HG03280 (cell line): ENCODE results near the gene BIRC3.
"Not testable (repeated sequence)": the region's sequence is repeated elsewhere in the genome, so short reads cannot be mapped to it uniquely, and the experiment has no call there.

Experiments
- ATAC-seq: cut with Tn5 transposase; IDR thresholded peaks from one replicate; pipeline ENCODE4 v1.9.1; 2021; ENCODE audit warnings: mild to moderate bottlenecking, moderate library complexity; ENCODE audit not compliant: unreplicated experiment

BIRC3 gene

DNA sequence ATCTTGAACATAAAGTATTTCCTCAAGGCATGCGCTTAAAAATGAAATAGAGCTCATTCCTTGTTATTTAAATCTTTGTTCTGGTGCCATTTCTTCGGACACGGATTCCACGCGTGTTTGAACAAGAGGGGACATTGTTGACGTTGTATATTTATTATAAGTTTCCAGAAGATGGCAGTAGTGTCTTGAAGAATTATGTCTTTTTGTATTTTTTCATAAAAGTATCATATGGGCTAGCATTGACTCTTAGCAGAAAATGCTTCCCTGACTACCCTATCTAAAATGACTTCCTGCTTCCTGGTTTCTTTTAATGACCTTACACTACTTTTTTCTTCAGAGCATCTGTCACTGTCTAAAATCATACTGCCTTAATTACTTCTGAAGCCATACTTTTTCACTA lies 50.1 kb downstream of the BIRC3 start:
- no peak for ATAC-seq

DNA sequence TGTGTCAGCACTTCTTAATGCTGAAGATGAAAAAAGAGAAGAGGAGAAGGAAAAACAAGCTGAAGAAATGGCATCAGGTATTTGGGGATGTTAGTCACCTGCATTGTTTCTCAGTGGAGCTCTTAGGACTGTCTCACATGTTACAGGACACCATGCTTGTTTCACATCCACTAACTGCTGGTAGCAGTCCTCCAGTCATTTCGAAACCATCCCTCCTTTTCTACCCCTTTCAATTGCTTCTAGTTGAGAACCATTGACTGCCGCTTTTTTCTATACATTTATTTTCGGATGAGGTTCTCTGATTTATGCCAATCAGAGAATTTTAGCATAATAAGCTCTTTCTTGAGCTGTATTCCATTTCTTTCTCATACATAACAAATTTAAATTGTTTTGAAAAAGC lies 51.2 kb downstream of the BIRC3 start:
- ATAC-seq: peak; percentile 100

DNA sequence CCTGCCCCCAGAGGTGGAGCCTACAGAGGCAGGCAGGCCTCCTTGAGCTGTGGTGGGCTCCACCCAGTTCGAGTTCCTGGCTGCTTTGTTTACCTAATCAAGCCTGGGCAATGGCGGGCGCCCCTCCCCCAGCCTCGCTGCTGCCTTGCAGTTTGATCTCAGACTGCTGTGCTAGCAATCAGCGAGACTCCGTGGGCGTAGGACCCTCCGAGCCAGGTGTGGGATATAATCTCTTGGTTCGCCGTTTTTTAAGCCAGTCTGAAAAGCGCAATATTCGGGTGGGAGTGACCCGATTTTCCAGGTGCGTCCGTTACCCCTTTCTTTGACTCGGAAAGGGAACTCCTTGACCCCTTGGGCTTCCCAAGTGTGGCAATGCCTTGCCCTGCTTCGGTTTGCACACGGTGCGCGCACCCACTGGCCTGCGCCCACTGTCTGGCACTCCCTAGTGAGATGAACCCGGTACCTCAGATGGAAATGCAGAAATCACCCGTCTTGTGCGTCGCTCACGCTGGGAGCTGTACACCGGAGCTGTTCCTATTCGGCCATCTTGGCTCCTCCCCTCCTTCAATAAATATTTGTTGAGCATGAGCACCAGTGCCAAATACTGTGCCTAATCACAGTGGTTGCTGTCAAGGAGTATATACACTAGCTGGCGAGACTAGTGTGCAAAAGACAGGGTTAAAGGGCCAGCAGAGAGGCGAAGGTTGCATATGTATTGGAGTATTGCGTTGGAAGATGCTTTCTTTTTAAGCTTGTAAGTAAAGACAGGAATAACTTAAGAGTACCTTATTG lies 57.5 kb downstream of the BIRC3 start:
- not testable (repeated sequence) for ATAC-seq

- ATAC-seq: no peak
Measured at GRCh38 chr11:102375720-102376399, 58.6 kb downstream of the BIRC3 start.

DNA sequence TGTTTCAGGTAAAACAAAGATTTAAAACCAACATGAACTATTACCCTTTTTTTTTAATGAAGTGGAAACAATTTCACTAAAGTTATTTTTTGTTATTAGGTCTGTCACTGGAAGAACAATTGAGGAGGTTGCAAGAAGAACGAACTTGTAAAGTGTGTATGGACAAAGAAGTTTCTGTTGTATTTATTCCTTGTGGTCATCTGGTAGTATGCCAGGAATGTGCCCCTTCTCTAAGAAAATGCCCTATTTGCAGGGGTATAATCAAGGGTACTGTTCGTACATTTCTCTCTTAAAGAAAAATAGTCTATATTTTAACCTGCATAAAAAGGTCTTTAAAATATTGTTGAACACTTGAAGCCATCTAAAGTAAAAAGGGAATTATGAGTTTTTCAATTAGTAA lies 60.6 kb downstream of the BIRC3 start:
- ATAC-seq: no peak

DNA sequence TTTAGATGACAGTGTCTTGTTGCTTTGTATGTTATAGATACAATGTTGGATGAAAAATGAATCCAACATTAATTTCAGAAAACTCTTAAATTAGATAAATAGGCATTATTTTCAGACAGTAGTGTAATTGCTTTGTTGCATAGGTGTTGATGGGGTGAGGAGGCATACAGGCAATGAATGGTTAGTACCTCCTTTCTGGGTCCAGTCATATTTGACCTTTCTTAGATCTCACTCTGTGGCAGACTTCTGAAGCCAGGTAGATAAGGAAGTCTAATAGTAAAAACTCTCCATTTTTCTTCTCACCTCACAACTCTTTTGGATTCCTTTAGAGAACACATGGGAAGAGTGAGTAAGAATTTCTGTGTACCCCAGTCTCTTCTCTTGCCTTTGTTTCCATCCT lies 61.5 kb downstream of the BIRC3 start:
- ATAC-seq: no peak

- no peak for ATAC-seq
Measured at GRCh38 chr11:102382384-102382783, 65.1 kb downstream of the BIRC3 start.

DNA sequence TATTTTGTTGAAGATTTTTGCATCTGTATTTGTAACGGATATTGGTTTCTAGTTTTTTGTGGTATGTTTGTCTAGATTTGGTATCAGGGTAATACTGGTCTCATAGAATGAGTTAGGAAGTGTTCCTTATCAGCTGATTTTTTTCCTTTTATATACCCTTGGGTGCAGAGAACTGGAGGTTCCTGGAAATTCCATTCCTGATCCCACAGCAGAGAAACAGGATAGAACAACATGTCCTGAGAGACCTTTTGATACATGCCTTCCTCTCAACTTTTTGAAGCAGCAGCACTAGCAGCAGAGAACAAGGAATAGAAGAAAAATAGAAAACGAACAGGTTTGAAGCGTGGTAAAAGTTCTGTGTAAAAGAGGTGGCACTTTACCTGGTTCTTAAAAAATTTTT lies 66.6 kb downstream of the BIRC3 start:
- ATAC-seq: no peak

DNA sequence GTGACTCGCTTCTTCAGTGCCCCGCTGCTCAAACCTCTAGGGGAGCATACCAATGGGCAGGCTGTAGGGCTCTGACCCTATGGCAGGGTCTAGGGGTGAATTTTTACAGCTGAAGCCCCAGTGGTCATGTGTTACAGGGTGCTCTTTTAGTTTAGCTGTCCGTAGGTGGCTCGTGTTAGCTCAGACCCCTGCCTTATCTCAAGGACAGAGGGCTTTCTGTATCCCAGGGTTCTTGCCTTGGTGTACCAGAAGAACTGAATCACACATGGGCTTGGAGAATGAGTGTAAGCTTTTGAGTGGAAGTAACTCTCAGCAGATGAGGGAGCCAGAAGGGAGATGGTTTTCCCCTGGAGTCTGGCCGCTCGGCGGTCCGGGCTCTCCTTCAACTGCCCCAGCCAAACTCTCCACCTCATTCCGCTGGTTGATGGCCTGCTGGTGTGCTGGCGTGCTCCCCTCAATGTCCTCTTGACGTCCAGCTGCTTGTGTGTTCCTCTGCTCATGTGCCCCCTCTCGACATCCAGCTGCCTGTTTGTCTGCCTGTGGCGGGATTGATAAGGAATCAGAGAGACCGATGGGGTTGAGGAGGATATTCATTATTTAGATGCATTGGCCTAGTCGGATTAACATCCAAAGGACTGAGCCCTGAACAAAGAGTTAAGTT lies 67.3 kb downstream of the BIRC3 start:
- no peak for ATAC-seq

GRCh38 chr11:102385085-102386007 lies 68.1 kb downstream of the BIRC3 start:
- ATAC-seq: no peak

DNA sequence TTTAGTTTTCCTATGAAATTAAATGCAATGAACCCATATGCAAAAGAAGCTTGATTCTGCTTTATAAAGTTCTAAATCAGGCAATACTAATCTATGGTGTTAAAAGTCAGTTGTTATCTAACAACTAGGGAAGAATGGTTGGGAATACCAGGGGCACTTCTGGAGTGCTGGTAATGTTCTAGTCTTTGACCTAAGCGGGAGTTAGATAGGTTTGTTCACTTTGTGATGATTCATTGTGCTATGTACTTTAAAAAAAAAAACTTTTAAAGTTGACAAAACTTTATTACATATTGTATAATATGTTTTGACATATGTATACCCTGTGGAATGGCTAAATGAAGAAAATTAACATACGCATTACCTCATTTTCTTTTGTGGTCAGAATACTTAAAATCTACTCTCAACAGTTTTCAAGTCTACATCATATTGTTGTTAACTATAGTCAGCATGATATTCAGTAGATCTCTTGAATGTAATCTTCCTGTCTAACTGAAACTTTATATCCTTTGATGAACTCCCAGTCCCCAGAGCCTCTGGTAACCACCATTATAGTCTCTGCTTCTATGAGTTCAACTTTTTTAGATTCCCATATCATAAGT lies 69.0 kb downstream of the BIRC3 start:
- ATAC-seq: no peak

GRCh38 chr11:102387043-102387781 lies 69.9 kb downstream of the BIRC3 start:
- no peak for ATAC-seq
